Transverse colon (tissue), 4 donors: ENCODE results near the gene EIF4E1B. TPM values are rescaled to one million over a fixed set of nuclear protein-coding genes. Genes with fewer than 3 reads are reported as not detected.
A peak's percentile ranks its signal among the peaks of the same experiment; 100 is the strongest.

Experiments
- DNase-seq: peaks from one replicate; pipeline ENCODE4 v3.0.0-alpha.2; 2019
- H3K27ac ChIP-seq, 4 donors: fragments of 200-600 bp; sonication (generic); 2 replicates each; pipeline ENCODE4 v1.5.1; 2016 to 2018; ENCODE audit warnings: inconsistent platforms in 4 of 4
- H3K27me3 ChIP-seq: fragments of 200-600 bp; sonication (generic); 2 replicates; pipeline ENCODE4 v1.5.1; 2017; ENCODE audit warnings: inconsistent platforms
- H3K36me3 ChIP-seq, 4 donors: fragments of 200-600 bp; sonication (generic); 2 replicates each; pipeline ENCODE4 v1.5.1; 2017 to 2019; ENCODE audit warnings: inconsistent platforms in 4 of 4
- H3K4me1 ChIP-seq, 4 donors: fragments of 200-600 bp; sonication (generic); 2 replicates each; pipeline ENCODE4 v1.5.1; 2017 to 2020; ENCODE audit warnings: inconsistent platforms in 4 of 4
- H3K4me3 ChIP-seq, 4 donors: fragments of 200-600 bp; sonication (generic); 1 replicate in 1 of 4; 2 replicates in 3 of 4; pipeline versions ENCODE4 v1.5.1 to v1.6.1; 2017 to 2019; ENCODE audit warnings: inconsistent platforms in 4 of 4
- H3K9me3 ChIP-seq, 2 donors: fragments of 200-600 bp; sonication (generic); 2 replicates each; pipeline ENCODE4 v1.5.1; 2017 to 2019; ENCODE audit warnings: inconsistent platforms in 2 of 2
- EP300 ChIP-seq: sonication (generic); formaldehyde crosslinking; IDR thresholded peaks from one replicate; pipeline ENCODE4 v1.6.1; 2017; ENCODE audit warnings: antibody characterized with exemption, low read depth
- POLR2A ChIP-seq: fragments of 450-650 bp; IDR thresholded peaks from one replicate; pipeline ENCODE4 v1.6.1; 2016; ENCODE audit warnings: antibody characterized with exemption, mild to moderate bottlenecking, moderate library complexity
- POLR2AphosphoS5 ChIP-seq, 3 donors: sonication (generic); formaldehyde crosslinking; IDR thresholded peaks; one replicate each; pipeline ENCODE4 v1.6.1; 2016; ENCODE audit warnings: antibody characterized with exemption in 3 of 3
- WGBS, 2 donors: methylation state at CpG; one replicate each; pipeline ENCODE4 v1.1.5; 2018; ENCODE audit warnings: low coverage in 1 of 2; 5-methylcytosine and 5-hydroxymethylcytosine counted together
- in situ Hi-C, 4 donors: fragments of 200-750 bp; cut with MboI; loops; one replicate each; pipeline versions ENCODE4 v1.15.0 to v1.15.1; 2017; ENCODE audit warnings: low sequenced_read_pairs in 3 of 4, low pct_ligation_motif_present in 1 of 4, low pct_unique_long_range_greater_than_20kb in 1 of 4
- intact Hi-C: fragments of 100-400 bp; cut with DNase I; formaldehyde crosslinking; loops from one replicate; pipeline ENCODE4 v1.15.1; 2023; ENCODE audit warnings: low total_unique reads
- total RNA-seq, 4 donors: library from RNA; depleted of rRNA; stranded (reverse); fragments of >200 nt; gene quantifications; one replicate each; pipeline ENCODE4 v1.1.0, GENCODE V29; 2016
- TF ChIP-seq, protein P1 (sequence below), 5 experiments: fragments of 200-600 bp in 3 of 5; fragments of 450-650 bp in 2 of 5; sonication (generic) in 3 of 5; IDR thresholded peaks; 1 replicate in 2 of 5; 2 replicates in 3 of 5; pipeline ENCODE4 v1.5.1; 2016 to 2017; ENCODE audit warnings: antibody characterized with exemption in 5 of 5, inconsistent platforms in 3 of 5, mild to moderate bottlenecking in 2 of 5, moderate library complexity in 1 of 5

EIF4E1B gene
- total RNA-seq, 4 donors from 2014 or later, result not detected

DNA sequence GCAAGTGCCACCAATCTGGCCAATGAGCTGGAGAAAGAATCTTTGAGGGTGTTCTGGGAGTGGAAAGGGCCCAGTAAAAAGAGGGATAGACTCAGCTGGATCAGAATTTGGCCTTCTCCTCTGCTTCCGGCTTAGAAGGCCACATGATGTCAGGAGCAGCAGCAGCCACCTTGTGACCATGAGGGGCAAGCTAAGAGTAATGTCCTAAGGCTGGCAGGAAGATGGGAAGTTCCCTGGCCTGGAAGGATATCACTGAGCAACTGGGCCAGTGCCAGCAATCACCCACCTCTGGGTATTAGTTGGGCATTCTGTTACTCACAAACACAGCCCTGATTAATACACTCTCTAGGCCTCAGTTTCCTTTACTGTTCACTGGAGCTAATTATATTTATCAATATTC, 61.0 kb downstream of the EIF4E1B start:
- Histone ChIP-seq H3K27me3 (peaks cover 25% of the 10 kb centered on the region), H3K36me3 (no peaks in the 10 kb centered on the region), H3K27ac (no peak overlapping the region), H3K9me3 (no peaks in the 10 kb centered on the region), H3K4me3 (no peak overlapping the region), H3K4me1 (peaks cover 5 to 13% (median 12%) of the 10 kb centered on the region in 4 donors)
- DNase-seq, result no peak
- TF ChIP-seq, protein P1, sequence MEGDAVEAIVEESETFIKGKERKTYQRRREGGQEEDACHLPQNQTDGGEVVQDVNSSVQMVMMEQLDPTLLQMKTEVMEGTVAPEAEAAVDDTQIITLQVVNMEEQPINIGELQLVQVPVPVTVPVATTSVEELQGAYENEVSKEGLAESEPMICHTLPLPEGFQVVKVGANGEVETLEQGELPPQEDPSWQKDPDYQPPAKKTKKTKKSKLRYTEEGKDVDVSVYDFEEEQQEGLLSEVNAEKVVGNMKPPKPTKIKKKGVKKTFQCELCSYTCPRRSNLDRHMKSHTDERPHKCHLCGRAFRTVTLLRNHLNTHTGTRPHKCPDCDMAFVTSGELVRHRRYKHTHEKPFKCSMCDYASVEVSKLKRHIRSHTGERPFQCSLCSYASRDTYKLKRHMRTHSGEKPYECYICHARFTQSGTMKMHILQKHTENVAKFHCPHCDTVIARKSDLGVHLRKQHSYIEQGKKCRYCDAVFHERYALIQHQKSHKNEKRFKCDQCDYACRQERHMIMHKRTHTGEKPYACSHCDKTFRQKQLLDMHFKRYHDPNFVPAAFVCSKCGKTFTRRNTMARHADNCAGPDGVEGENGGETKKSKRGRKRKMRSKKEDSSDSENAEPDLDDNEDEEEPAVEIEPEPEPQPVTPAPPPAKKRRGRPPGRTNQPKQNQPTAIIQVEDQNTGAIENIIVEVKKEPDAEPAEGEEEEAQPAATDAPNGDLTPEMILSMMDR (IDR thresholded peaks at IDR 0.05), result no peak
- no peak for TF ChIP-seq POLR2AphosphoS5 (IDR thresholded peaks at IDR 0.05)
- in situ Hi-C loops (no loop called here), intact Hi-C loops (no loop called here)
- 100% methylated on average over 1 of the region's 1 CpG; no CpG with 5 or more reads in 1 of the 2 donors for whole genome bisulfite sequencing, 2 donors

DNA sequence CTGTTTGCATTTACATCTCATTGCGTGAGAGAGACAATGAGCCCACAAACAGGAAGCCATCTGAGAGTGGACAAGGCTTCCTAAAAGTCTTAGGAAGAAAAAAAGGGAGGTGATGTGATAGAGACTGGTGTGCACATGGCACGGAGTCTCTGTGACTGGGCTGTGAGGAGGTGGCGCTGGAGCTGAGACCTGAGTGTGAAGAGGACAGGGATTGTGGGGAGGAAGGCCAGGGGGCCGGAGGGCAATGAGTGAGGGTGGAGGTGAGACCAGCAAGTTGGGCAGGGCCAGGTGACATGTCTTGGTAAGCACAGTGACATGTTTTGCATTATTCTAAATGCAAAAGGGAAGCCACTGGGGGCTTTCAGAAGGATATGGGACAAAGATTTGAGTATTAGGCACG, 61.9 kb downstream of the EIF4E1B start:
- peak overlapping the region in 3 of 4 donors; percentile 43 to 64 (median 47) for H3K27ac ChIP-seq
- no peak for DNase-seq

DNA sequence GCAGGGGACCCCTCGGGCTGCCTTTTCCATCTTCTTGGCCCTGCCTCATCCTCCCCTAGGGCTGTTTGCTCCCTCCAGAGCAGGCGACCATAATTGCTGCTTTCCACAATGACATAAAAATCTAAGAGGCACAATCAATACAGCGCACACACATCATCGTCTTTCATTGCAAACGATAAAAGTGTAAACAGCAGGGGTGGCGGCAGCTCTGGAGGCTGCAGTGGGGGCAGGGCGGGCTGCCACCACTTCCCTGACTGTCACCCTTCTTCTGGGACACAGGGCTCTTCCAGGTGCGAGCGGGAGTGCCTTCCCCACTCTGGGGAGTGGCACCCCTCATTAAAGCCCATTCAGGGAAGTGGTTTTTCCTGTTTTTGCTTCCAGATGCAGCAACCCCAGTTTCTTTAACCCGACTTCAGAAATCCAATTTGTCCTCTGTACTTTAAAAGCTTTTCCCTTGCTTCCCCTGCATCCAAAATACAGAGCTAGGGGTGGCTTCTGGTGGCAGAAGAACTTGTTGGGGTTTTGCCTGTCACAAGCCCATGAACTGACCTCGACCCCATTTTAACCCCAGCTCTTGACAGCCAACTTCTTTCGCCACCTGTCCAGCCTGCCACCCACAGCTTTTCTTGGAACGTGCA, 62.5 kb downstream of the EIF4E1B start:
- no peaks in the 10 kb centered on the region for H3K36me3 ChIP-seq
- no peaks in the 10 kb centered on the region for H3K9me3 ChIP-seq
- 6 to 17% methylated on average over 3 to 13 of the region's 13 CpGs for WGBS, 2 donors
- peak overlapping the region in 3 of 4 donors; percentile 43 to 64 (median 47) for H3K27ac ChIP-seq
- no peak overlapping the region for H3K4me3 ChIP-seq
- intact Hi-C loops (no loop called here), in situ Hi-C loops (no loop called here)
- peaks cover 33% of the 10 kb centered on the region for H3K27me3 ChIP-seq
- peak; percentile 73 for DNase-seq
- peaks cover 5 to 13% (median 12%) of the 10 kb centered on the region in 4 donors for H3K4me1 ChIP-seq
- TF ChIP-seq POLR2A, result no peak
- TF ChIP-seq EP300, result no peak
- no peak for TF ChIP-seq POLR2AphosphoS5 (IDR thresholded peaks at IDR 0.05)
- TF ChIP-seq, protein P1 (IDR thresholded peaks at IDR 0.05), result no peak

More for the DNA sequence above, 61.9 kb downstream of the EIF4E1B start:
- Histone ChIP-seq H3K9me3 (no peaks in the 10 kb centered on the region), H3K36me3 (no peaks in the 10 kb centered on the region), H3K4me3 (no peak overlapping the region), H3K27me3 (peaks cover 33% of the 10 kb centered on the region), H3K4me1 (peaks cover 5 to 13% (median 12%) of the 10 kb centered on the region in 4 donors)
- intact Hi-C loops (no loop called here), in situ Hi-C loops (no loop called here)
- 17 to 42% methylated on average over 1 to 5 of the region's 5 CpGs for WGBS, 2 donors
- no peak for TF ChIP-seq POLR2A

DNA sequence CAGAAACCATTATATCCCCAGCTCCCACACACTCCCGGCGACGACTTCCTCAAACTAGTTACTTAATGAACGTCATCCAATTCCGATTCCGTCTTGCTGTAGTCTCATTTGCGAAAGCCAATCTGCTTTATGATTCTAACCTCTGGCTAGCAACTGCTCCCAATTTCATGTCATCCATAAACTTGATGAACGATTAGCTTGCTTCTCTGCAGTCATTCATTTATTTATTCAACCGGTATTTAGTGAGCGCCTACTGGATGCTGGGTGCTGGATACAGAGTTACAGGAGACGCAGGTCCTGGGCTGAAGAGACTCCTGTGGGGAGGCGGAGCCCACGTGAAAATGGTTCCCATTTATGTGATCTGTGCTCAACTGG, 63.0 kb downstream of the EIF4E1B start:
- H3K9me3 ChIP-seq, result no peaks in the 10 kb centered on the region
- H3K4me1 ChIP-seq, result peaks cover 5 to 13% (median 12%) of the 10 kb centered on the region in 4 donors
- TF ChIP-seq POLR2AphosphoS5 (IDR thresholded peaks at IDR 0.05), result no peak
- TF ChIP-seq POLR2A, result no peak
- TF ChIP-seq, protein P1 (IDR thresholded peaks at IDR 0.05), result no peak
- no peak for TF ChIP-seq EP300
- in situ Hi-C loops, result no loop called here
- peaks cover 33% of the 10 kb centered on the region for H3K27me3 ChIP-seq
- intact Hi-C loops, result no loop called here
- peak overlapping the region in 3 of 4 donors; percentile 43 to 64 (median 47) for H3K27ac ChIP-seq
- no peaks in the 10 kb centered on the region for H3K36me3 ChIP-seq
- WGBS, 2 donors, result 14 to 31% methylated on average over 8 to 13 of the region's 13 CpGs
- peak; percentile 48 for DNase-seq
- H3K4me3 ChIP-seq, result no peak overlapping the region

DNA sequence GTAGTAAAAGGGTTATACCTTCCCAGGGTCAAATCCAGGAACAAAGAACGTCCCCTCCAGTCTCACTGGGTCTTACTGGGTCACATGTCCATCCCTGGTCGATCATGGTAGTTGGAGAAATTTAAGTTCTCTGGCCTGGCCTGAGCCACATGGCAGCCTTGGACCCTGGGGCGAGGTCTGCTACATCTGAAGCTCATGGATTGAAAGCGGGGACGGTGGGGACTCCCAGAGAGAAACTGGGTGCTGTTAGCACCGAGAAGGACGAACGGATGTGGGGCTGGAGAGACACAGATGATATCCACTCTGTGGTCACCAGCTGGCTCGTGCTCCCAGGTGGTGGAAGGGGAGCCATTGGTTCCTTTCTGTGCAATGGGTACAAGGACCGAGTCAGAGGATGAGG, 63.7 kb downstream of the EIF4E1B start:
- TF ChIP-seq EP300 (no peak), POLR2AphosphoS5 (IDR thresholded peaks at IDR 0.05) (no peak), POLR2A (no peak)
- TF ChIP-seq, protein P1 (IDR thresholded peaks at IDR 0.05), result no peak
- H3K27ac ChIP-seq, result no peak overlapping the region
- no peak overlapping the region for H3K4me3 ChIP-seq
- no peak for DNase-seq
- peaks cover 33% of the 10 kb centered on the region for H3K27me3 ChIP-seq
- no peaks in the 10 kb centered on the region for H3K9me3 ChIP-seq
- 78 to 86% methylated on average over 6 to 10 of the region's 10 CpGs for WGBS, 2 donors
- in situ Hi-C loops, result no loop called here
- H3K36me3 ChIP-seq, result no peaks in the 10 kb centered on the region
- intact Hi-C loops, result no loop called here
- H3K4me1 ChIP-seq, result peaks cover 5 to 13% (median 12%) of the 10 kb centered on the region in 4 donors
